NCI-H510A treated with DMSO at 0.1 percent for 48 hours (cell line): ENCODE measurements around the gene OR6M1.

ENCODE experiments used
- DNase-seq: peaks from one replicate; lab custom pipeline; 2025; lab: John Stamatoyannopoulos, UW

The OR6M1 gene

GRCh38 chr11:123775715-123776549 lies 30.2 kb downstream of the OR6M1 start:
- no peak for DNase-seq

GRCh38 chr11:123775289-123775688 lies 30.9 kb downstream of the OR6M1 start:
- no peak for DNase-seq

- DNase-seq: no peak
Observed at GRCh38 chr11:123773959-123774358, 32.2 kb downstream of the OR6M1 start.

GRCh38 chr11:123773026-123773425 lies 33.1 kb downstream of the OR6M1 start:
- DNase-seq: no peak

GRCh38 chr11:123771664-123772063 lies 34.5 kb downstream of the OR6M1 start:
- DNase-seq: no peak

- DNase-seq: no peak
Observed at GRCh38 chr11:123770712-123771111, 35.4 kb downstream of the OR6M1 start.

GRCh38 chr11:123765601-123766000 lies 40.5 kb downstream of the OR6M1 start:
- DNase-seq: no peak

- DNase-seq: no peak
Observed at GRCh38 chr11:123762422-123762821, 43.7 kb downstream of the OR6M1 start.

- DNase-seq: no peak
Observed at GRCh38 chr11:123760894-123761293, 45.3 kb downstream of the OR6M1 start.

GRCh38 chr11:123757976-123758375 lies 48.2 kb downstream of the OR6M1 start:
- no peak for DNase-seq

- DNase-seq: no peak
Observed at GRCh38 chr11:123755813-123756212, 50.3 kb downstream of the OR6M1 start.
